GM19328 (cell line): ENCODE measurements around the gene UBE2G2.

ENCODE experiments used
- ATAC-seq: cut with Tn5 transposase; IDR thresholded peaks from one replicate; pipeline ENCODE4 v1.9.1; 2021; ENCODE audit warnings: mild to moderate bottlenecking, moderate library complexity; ENCODE audit not compliant: unreplicated experiment

The UBE2G2 gene

DNA sequence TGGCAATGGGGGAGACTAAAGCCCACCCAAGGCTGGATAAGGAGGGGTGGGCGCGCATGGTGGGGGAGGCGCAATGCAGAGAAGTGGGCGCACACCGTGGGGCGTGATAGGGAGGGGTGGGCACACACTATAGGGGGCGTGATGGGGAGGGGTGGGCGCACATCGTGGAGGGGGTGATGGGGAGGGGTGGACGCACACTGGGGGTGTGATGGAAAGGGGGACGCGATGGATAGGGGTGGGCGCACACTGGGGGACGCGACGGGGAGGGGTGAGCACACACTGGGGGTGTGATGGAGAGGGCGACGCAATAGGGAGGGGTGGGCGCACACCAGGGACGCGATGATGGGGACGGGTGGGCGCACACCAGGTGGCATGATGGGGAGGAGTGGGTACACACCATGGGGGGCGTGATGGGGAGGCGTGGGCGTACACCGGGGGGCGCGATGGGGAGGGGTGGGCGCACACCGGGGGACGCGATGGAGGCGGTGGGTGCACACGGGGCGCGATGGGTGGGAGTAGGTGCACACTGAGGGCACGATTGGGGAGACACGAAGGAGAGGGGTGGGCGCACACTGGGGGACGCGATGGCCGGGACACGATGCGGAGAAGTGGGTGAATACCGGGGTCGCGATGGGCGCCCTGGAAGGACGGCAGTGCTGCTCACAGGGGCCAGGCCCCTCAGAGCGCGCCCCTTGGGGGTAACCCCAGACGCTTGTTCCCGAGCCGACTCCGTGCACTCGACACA is 15.3 kb upstream of the UBE2G2 start:
- ATAC-seq, result no peak

DNA sequence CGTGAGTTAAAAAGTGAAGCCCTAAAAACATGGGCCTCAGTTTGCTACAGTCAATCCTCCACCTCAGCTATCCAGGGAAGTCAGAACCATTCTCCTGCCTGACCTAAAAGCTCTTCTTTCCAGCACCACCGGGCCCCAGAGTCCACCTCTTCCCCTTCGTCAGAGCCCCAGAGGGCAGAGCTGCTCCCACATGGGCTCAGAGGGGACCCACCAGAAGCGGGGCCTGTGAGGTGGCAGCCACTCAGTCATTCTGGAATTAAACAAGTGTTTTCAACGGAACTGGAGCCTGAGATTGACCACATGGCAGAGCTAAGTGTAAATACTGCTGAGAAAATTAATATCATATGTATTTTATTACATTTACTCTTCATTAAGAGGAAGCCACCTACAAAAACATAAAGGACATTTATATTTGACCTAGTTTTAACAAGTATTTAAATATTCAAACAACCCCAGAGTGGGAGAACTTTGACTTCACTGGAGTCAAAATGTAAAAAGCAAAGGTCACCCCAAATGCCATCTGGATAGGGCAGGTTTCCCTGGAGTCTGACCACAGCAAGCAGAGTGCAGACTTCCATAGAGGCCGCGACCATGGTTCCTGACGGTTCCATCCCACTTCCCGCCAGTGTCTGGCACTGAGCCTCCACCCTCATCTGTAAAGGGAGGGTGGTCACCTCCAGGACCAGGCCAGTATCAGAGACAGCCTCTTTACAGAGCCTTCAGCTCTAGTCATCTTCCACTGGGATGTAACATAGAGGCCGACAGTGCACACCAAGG is 14.4 kb upstream of the UBE2G2 start:
- ATAC-seq, result no peak

DNA sequence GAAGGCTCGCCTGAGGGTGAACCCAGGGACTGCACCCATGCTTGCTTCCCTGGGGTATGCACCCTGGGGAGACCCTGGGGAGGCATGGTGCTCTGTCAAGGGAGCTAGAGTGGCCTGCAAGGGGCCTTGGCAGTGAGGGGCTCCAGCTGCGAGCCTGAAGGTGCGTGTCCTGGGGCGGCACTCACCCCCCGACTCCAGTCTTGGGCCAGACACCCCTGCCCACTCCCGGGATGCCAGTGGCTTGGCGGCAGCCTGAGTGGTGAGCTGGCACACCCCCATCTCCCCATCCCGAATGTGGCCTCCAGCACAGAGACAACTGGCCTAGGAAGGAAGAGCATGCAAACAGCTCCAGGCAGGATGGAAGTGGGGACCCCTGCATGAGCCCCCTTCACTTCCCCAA is 13.6 kb upstream of the UBE2G2 start:
- no peak for ATAC-seq

DNA sequence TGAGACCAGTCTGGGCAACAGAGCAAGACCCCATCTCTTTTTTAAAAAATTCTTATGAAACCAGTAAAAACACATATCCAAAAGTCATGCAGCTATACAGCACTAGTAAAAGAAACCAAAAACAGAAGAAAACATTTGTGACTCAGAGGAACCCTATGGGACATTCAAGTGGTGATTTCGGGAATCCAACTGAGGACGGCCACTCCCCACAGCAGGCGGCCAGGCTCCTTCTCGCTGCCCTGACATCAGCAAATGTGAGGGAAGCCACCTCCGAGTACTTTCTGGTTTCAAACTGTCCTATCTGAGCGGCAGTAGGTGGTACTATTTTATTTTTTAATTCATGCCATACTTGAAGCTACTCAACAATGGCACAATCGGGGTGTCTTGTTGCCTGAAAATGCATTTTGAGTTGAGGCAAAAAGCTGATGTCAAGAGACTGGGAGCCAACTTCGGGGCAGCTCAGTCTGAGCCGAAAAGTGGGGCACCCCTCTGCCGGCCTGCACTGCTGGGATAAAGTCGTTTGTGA is 12.9 kb upstream of the UBE2G2 start:
- no peak for ATAC-seq

DNA sequence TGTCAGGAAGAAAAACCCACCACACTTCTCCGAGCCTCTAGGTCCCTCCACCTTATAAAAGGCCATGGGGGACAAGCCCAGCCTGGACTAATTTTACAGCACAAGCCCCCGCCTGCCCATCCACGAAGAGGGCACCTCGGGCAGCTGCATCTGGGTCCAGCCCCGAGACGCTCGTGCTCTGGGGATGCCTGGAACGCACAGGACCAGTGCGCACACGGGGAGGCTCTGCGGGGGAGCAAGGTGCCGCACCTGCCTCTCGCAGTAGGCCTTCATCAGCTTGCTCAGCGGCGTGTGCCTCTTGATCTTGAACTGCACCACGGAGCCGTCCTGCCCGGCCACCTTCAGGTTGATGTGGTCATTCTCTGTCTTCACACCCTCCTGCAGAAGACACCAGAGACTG is 12.1 kb upstream of the UBE2G2 start:
- no peak for ATAC-seq

DNA sequence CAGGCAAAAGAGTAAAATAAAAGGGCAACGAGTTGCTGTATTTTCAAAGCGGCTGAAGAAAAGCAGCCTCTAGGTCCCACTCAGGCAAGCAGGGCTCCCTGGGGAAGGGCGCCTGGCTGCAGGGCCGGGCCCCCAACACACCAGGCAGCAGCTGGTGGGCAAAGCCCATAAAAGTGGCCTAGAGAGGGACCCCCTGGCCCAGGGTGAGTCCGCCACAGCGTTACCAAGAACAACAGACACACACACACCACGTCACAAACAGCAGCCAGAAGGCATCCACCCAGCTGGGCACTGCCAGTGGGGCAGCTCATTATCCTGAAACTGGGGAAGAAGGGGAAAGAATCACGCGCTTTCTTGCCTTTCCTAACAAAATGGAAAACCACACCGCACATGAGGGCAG is 11.5 kb upstream of the UBE2G2 start:
- ATAC-seq, result no peak

DNA sequence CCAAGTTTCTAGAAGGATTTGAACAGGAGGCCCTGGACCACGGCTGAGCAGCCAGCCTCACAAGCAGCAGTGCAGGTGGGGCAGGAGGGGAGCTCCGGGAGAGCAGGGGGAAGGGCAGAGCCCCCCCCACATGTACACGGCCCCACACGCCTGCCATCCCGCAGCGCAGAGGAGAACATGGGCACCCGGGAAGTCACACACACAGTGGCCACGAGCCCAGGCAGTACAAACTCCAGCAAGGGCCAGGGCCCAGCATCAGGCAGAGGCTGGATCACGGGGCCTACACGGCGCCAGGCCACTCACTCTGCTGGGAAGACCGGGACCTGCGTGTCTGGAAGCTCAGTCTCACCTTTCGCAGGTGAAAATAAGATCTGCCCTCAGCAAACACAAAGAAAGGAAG is 11.0 kb upstream of the UBE2G2 start:
- ATAC-seq, result no peak

DNA sequence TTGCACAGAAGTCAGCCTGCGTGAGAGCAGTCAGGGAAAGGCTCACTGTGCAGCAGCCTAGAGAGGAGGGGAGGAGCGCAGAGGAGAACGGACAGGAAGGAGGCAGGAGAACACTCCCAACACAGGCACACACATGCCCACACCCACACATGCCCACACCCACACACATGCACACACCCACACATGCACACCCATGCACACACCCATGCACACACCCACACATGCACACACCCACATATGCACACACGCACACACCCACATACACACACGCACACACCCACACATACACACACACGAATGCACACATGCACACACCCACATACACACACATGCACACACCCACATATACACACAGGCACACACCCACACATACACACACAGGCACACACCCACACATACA is 9.2 kb upstream of the UBE2G2 start:
- ATAC-seq, result no peak

DNA sequence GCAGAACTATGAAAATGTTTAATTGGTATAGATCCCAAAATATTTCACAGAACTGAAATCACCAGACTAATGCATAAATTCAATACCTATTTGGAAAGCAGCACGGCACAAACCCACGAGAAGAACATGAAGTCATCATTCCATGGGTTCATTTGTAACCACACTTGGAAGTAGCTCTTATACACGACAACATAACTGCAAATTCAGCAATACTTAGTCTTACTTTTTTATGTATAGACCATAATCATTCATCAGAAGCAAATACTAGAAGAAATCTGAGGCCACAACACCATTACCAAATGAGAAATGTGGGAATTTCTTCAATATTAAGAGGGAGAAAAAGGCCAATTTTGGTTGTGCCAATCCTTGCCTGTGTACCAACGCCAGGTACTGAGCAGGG is 4.2 kb upstream of the UBE2G2 start:
- no peak for ATAC-seq

DNA sequence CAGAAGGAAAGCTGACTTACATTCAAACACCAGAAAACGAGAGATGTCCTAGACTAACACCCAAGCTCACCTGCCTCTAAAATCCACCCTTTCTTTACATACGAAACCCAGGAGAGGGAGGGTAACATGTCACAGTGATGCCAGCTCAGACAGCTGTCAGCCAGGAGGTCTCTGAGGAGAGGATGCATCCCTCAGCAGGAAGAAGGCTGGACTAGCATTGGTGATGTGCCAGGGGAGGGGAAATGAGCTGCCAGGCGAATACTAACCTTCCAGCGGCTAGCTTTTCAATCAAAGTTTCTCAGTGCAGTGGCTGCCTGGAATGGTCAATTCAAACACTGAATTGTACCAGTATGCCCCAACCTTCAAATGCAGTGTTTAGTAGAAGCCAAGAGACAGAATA is 3.6 kb upstream of the UBE2G2 start:
- no peak for ATAC-seq

DNA sequence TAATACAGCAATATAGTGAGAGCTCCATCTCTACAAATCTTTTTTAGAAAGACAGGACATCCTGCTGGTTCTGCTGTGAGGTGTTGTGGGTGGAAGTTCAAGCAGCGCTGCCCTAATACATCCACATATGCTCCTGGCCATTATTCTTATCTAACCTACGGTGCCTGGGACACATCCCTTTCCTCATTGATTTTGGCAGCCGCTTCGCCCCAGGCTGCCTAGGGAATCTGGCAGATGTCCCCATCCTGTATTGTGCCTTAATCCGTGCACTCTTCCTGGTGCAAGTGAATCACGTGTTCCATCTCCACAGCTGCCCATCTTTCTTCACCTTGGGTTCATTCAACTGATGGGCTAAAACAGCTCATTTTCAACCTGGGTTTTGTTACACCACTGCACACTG is 3.1 kb upstream of the UBE2G2 start:
- no peak for ATAC-seq

DNA sequence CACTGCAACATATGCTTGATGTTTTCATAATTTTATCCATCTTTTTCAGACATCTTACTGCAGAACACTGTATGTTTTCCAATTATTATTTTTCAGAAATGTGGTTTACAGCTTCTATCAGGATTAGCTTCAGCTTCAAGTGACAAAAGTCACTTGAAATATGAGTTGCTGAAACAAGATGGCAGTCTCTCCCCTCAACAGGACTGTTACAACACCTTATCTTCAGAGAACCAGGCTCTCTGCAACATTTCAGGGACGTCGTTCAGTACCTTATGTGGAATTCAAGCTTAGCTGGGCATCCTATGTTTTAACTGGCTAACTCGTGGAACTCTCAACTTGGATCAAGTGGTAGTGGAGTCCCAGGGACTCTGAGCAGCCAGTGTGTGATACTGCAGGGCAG is 2.0 kb upstream of the UBE2G2 start:
- ATAC-seq, result no peak

DNA sequence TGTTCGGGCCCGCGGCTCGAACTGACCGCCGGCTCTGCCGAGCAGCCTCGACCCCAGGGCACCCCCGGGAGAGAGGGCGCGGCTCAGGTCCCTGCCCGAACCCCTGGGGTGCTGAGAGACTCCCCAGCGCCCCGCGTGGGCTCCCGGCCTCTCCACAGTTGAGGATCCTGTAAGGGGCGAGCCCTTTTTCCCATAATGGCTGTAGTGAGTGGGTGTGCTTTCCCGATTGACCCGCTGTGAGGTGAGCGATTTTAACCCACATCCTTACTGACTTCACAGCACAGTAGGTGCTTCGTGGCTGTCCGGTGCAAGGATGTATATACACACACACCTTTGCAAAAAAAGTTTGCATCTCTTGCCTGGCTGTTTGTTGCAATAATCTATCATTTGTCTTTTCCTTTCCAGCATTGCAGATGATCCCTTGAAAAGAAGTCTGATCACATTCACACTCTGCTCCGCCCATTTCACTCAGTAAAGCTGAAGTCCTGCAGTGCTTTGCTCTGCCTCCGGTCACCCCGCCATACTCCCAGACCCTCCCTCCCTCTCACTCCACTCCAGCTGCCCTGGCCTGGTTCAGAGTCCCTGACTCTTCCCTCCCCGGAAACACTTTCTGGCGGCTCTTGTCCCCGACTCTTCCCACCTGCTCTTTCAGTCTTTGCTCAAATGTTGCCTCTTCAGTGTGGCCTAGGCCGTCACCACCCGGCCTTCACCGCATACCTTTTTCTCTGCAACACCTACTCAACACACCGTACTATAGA is 955 bp upstream of the UBE2G2 start:
- no peak for ATAC-seq

DNA sequence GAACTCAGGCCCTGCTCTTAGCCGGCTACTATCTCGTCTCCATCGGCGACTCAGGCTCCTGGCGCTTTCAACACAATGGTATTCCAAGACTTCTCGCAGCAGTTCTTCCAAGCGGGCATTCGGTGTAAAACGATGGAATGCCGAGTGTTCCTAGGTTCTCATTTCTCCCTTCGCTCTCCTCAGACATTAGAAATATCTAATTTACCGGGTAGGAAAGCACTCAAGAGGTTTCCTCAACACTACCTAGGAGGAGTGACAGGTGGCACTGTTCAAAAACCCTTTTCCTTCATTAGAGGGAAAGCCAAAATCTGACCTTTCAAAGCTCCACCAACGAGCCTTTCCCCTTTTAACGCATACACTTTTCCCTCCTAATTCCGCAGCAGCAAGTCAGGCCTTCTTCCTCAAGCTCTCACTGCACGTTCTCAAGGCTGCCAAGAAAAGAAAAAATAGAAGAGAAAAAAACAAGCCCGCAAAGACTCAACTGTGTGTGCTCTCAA is 601 bp downstream of the UBE2G2 start:
- ATAC-seq, result no peak

DNA sequence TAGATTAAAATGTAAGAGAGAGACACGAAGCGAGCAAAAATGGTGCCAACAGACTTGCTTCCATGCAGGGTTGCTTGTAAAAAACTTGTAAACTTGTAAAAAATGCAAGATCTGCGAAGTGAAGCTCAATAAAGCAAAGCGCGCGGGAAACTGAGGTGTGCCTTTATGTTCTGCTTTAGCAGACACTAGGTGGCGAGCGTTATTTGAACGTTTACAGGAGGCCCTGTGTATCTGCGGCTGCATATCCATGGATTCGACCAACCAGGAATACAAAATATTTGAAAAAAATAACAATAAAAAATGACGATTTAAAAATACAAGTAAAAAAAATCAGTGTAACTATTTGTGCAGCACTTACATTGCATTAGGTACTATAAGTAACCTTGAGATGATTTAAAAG is 1.5 kb downstream of the UBE2G2 start:
- ATAC-seq, result no peak

DNA sequence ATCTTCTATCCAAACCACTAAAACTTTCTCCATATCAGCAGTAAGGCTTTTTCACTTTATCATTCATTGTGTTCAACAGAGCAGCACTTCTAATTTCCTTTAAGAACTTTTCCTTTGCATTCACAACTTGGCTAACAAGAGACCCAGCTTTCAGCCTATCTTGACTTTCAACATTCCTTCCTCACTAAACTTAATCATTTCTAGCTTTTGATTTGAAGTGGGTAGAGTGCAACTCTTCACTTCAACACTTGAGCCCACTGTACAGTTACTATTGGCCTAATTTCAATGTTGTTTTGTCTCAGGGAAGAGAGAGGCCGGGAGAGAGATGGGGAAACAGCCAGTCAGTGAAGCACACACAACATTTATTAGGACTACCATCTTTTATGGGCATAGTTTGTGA is 2.0 kb downstream of the UBE2G2 start:
- ATAC-seq, result no peak

DNA sequence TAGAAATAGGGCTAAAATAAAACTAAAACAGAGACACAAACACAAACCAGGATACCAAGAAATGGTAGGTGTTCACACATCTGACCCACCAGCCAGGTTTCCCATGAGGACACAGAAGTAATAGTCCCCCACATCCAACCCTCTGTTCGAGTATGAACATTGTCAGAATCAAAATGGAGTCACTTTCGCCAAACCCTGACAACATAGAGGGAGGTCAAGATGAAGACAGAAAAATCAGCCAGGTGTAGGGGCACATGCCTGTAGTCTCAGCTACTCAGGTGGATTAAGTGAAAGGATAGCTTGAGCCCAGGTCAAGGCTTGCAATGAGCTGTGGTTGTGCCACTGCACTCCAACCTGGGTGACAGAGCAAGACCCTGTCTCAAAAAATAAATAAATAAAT is 3.8 kb downstream of the UBE2G2 start:
- ATAC-seq, result no peak

DNA sequence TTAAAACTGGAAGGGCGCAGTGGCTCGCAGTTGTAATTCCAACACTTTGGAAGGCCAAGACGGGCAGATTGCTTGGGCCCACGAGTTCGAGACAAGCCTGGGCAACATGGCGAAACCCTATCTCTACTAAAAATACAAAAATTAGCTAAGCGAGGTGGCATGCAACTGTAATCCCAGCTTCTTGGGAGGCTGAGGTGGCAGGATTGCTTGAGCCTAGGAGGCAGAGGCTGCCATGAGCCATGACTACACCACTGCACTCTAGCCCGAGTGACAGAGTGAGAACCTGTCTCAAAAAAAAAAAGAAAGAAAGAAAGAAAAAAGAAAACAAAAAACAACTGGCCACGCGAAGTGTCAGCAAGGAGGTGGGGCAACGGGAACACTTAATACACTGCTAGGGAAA is 6.3 kb downstream of the UBE2G2 start:
- no peak for ATAC-seq

DNA sequence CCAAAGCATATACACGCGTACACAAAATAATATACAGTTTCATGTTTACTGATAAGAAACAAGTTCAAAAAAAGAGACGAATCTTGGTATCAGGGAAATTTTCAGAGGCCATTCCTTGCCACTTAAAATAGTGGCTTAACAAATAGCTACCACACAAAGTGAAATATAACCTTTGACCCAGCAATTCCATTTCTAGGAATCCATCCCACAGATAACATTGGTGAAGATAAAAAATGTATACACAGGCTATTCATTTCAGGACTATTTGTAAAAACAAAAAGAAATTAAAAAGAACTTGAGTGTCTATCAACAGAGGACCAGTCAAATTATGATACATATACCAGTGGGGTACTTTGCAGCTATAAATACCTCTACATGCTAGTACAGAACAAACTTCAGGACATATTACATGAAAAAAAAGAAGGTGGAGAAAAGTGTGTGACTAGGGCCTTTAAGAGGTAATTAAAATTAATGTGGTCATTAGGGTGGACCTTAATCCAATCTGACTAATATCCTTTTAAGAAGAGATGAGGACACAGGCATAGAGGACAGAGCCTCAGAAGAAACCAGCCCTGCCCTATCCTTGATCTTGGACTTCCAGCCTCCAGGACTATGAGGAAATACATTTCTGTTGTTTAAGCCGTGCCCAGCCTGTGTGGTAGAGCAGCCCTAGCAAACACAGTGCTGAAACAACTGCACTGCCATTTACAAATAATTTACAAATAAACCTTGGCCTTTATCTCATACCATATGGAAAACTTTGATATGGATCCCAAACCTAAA is 7.8 kb downstream of the UBE2G2 start:
- no peak for ATAC-seq

DNA sequence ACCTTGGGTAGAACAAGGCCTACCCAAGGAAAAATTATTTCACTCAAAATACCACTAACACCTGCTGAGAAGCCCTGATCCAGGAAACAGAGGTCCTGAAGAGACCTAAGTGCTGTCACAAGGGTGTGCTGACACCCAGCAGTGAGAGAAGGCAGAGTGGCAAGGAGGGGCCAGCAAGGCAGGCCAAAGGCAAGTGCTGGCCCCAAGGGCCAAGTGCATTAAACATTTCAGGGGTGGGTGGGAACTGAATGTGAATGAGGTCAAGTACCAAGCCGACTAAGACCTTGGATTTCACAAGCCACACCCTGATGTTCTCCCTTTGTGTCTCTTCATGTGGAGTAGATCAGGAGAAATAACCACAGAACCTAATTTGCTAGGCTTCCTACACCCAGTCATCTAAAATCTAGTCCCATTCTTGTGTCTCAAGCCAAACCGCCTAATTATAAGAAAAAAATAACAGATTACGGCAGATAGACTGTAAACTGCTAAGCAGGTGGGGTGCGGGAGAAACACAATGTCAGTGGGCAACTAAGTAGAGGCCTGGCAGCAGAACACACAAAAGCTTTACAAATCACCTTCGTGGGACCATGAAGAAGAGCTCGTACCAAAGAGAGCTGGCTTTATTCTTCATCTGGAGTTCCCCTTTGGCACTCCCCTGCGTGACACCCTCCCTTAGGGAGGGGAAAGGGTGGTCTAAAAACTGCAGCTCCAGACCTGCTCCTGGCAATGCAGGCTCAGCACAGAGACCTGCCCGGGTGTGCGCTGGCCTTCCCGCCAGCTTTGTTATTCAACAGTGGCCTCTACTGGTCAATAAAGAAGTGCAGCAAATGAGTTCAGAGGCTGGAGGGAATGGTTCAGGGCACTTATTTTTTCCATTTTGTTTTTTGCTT is 8.7 kb downstream of the UBE2G2 start:
- ATAC-seq, result no peak
